Measurements from ENCODE around the gene TENM3. TPM values are rescaled to one million over a fixed set of nuclear protein-coding genes. Genes with fewer than 3 reads are reported as not detected.

TENM3 gene
- total and polyA plus RNA-seq, 12 donors, result 2.6 to 54.4 (median 42.8) TPM

GRCh38 chr4:182280436-182281111 is 37.4 kb downstream of the TENM3 start:
- TF ChIP-seq POLR2A (IDR thresholded peaks at IDR 0.05) (no peak), CTCF (IDR thresholded peaks at IDR 0.05) (no peak)
- Histone ChIP-seq H3K36me3 (replicated peaks in 1 of 2) (no peaks in the 10 kb centered on the region), H3K27ac (no peak overlapping the region), H3K9me3 (replicated peaks in 1 of 3) (no peaks in the 10 kb centered on the region), H3K27me3 (no peaks in the 10 kb centered on the region), H3K4me3 (no peak overlapping the region), H3K4me1 (replicated peaks in 1 of 2) (no peaks in the 10 kb centered on the region)
- DNase-seq, result peak in 1 of 7 donors; percentile 22
- WGBS, 4 donors, result 86 to 94% (median 90%) methylated on average over 7 of the region's 7 CpGs
- intact Hi-C loops (cut with DNase I), result no loop called here

- no peak for DNase-seq
- Histone ChIP-seq H3K36me3 (replicated peaks in 1 of 2) (no peaks in the 10 kb centered on the region), H3K9me3 (replicated peaks in 1 of 3) (no peaks in the 10 kb centered on the region), H3K4me1 (replicated peaks in 1 of 2) (no peaks in the 10 kb centered on the region), H3K4me3 (no peak overlapping the region), H3K27me3 (no peaks in the 10 kb centered on the region), H3K27ac (no peak overlapping the region)
- intact Hi-C loops (cut with DNase I), result no loop called here
- TF ChIP-seq CTCF (IDR thresholded peaks at IDR 0.05) (no peak), POLR2A (IDR thresholded peaks at IDR 0.05) (no peak)
- 89 to 98% (median 92%) methylated on average over 3 of the region's 3 CpGs for WGBS, 4 donors
Observed at GRCh38 chr4:182286035-182286434, 42.8 kb downstream of the TENM3 start.

- intact Hi-C loops (cut with DNase I), result no loop called here
- H3K27ac ChIP-seq, result no peak overlapping the region
- H3K4me1 ChIP-seq (replicated peaks in 1 of 2), result no peaks in the 10 kb centered on the region
- H3K36me3 ChIP-seq (replicated peaks in 1 of 2), result no peaks in the 10 kb centered on the region
- no peaks in the 10 kb centered on the region for H3K27me3 ChIP-seq
- DNase-seq, result no peak
- no peaks in the 10 kb centered on the region for H3K9me3 ChIP-seq (replicated peaks in 1 of 3)
- TF ChIP-seq POLR2A (IDR thresholded peaks at IDR 0.05), result no peak
- no peak for TF ChIP-seq CTCF (IDR thresholded peaks at IDR 0.05)
- H3K4me3 ChIP-seq, result no peak overlapping the region
- WGBS, 4 donors, result 92 to 96% (median 93%) methylated on average over 7 of the region's 7 CpGs
Observed at GRCh38 chr4:182286931-182287330, 43.7 kb downstream of the TENM3 start.

- intact Hi-C loops (cut with DNase I), result no loop called here
- Histone ChIP-seq H3K9me3 (replicated peaks in 1 of 3) (no peaks in the 10 kb centered on the region), H3K4me1 (replicated peaks in 1 of 2) (no peaks in the 10 kb centered on the region), H3K27me3 (no peaks in the 10 kb centered on the region), H3K4me3 (no peak overlapping the region), H3K27ac (no peak overlapping the region), H3K36me3 (replicated peaks in 1 of 2) (no peaks in the 10 kb centered on the region)
- WGBS, 4 donors, result 87 to 93% (median 90%) methylated on average over 7 of the region's 7 CpGs
- TF ChIP-seq POLR2A (IDR thresholded peaks at IDR 0.05) (no peak), CTCF (IDR thresholded peaks at IDR 0.05) (no peak)
- DNase-seq, result no peak
Observed at GRCh38 chr4:182288534-182288933, 45.3 kb downstream of the TENM3 start.

Measured in adrenal gland (tissue), 12 donors.